Fibroblast of lung (primary cell): Measurements from ENCODE around the gene ARHGEF11.

Experiments
- EZH2 ChIP-seq: IDR thresholded peaks from 2 replicates; pipeline ENCODE4 v1.5.1; 2012; ENCODE audit warnings: low read length, control low read depth, mild to moderate bottlenecking; ENCODE audit errors: missing control alignments
- TF ChIP-seq, protein P1 (sequence below), 2 donors: IDR thresholded peaks in 1 of 2; conservative IDR thresholded peaks in 1 of 2; 1 replicate in 1 of 2; 2 replicates in 1 of 2; pipeline ENCODE4 v1.5.1; 2011 to 2012; ENCODE audit warnings: low read length in 2 of 2, control low read depth in 1 of 2, inconsistent platforms in 1 of 2, low read depth in 1 of 2, mild to moderate bottlenecking in 1 of 2

DNA sequence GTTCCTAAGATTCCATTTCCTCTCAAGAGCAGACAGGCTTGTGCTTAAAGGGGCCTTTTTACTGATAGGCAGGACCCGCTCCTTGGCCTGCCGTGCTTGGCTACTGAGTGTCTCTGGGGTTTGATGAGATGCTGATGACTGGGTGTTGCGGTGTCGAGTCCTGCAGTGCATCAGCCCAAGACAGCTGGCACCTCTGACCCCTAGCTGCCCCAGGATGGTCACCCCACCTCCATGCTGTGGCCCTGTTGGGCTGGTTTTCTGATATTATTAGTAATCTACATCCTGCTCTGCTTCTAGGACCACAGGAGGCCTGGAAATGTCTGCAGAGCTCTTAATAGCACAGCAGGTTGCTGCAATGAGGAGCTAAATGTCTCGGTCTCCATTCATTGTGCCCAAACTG is 96.4 kb downstream of the ARHGEF11 start:
- TF ChIP-seq, protein P1, sequence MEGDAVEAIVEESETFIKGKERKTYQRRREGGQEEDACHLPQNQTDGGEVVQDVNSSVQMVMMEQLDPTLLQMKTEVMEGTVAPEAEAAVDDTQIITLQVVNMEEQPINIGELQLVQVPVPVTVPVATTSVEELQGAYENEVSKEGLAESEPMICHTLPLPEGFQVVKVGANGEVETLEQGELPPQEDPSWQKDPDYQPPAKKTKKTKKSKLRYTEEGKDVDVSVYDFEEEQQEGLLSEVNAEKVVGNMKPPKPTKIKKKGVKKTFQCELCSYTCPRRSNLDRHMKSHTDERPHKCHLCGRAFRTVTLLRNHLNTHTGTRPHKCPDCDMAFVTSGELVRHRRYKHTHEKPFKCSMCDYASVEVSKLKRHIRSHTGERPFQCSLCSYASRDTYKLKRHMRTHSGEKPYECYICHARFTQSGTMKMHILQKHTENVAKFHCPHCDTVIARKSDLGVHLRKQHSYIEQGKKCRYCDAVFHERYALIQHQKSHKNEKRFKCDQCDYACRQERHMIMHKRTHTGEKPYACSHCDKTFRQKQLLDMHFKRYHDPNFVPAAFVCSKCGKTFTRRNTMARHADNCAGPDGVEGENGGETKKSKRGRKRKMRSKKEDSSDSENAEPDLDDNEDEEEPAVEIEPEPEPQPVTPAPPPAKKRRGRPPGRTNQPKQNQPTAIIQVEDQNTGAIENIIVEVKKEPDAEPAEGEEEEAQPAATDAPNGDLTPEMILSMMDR (conservative IDR thresholded peaks at IDR 0.05 in 1 of 2, IDR thresholded peaks at IDR 0.05 in 1 of 2; ENCODE audit: low read depth in 1 of 2, low read length in 2 of 2) = no peak
- no peak for TF ChIP-seq EZH2
